Naive thymus-derived CD4-positive, alpha-beta T cell (primary cell): Measurements from ENCODE around the gene LMO1. TPM values are rescaled to one million over a fixed set of nuclear protein-coding genes. Genes with fewer than 3 reads are reported as not detected.
A peak's percentile ranks its signal among the peaks of the same experiment; 100 is the strongest.

Experiments used
- ATAC-seq: fragments of 150-1000 bp; cut with Tn5 transposase; 2 replicates; pipeline ENCODE4 v1.10.0; 2021; ENCODE audit warnings: mild to moderate bottlenecking, moderate library complexity
- CTCF ChIA-PET: fragments of 350-600 bp; sonication (Branson Sonifier 250); formaldehyde crosslinking; loops from one replicate; lab custom pipeline; 2021; ENCODE audit warnings: antibody characterized with exemption; lab: Charles Lee
- POLR2A ChIA-PET: fragments of 350-600 bp; sonication (Branson Sonifier 250); formaldehyde crosslinking; loops from one replicate; lab custom pipeline; 2021; ENCODE audit warnings: antibody characterized with exemption, inconsistent platforms; lab: Charles Lee
- DNase-seq, 9 donors: peaks; one replicate each; pipeline versions ENCODE4 v3.0.0 to v3.0.0-alpha.2; 2020 to 2022; ENCODE audit warnings: mixed read lengths in 1 of 9
- H3K27ac ChIP-seq: one replicate; pipeline ENCODE4 v1.7.0; 2013; ENCODE audit warnings: mild to moderate bottlenecking, low read depth, low read length, moderate library complexity
- H3K27me3 ChIP-seq, 2 donors: one replicate each; pipeline ENCODE4 v1.7.0; 2013; ENCODE audit warnings: low read length in 2 of 2, mild to moderate bottlenecking in 2 of 2, moderate library complexity in 2 of 2; ENCODE audit not compliant: control insufficient read depth in 2 of 2, insufficient read depth in 2 of 2
- H3K36me3 ChIP-seq, 3 experiments: 1 replicate in 2 of 3; 2 replicates in 1 of 3; pipeline ENCODE4 v1.7.0; 2013; ENCODE audit warnings: low read length in 3 of 3, mild to moderate bottlenecking in 3 of 3, moderate library complexity in 1 of 3; ENCODE audit not compliant: insufficient read depth in 3 of 3, control insufficient read depth in 2 of 3
- H3K4me1 ChIP-seq, 2 donors: one replicate each; pipeline ENCODE4 v1.7.0; 2013; ENCODE audit warnings: low read length in 2 of 2, mild to moderate bottlenecking in 2 of 2, moderate library complexity in 1 of 2; ENCODE audit not compliant: control insufficient read depth in 2 of 2, insufficient read depth in 2 of 2
- H3K4me3 ChIP-seq: 2 replicates; pipeline ENCODE4 v1.7.0; 2013; ENCODE audit warnings: mild to moderate bottlenecking, low read length
- H3K9me3 ChIP-seq, 3 experiments: 1 replicate in 2 of 3; 2 replicates in 1 of 3; pipeline ENCODE4 v1.7.0; 2013; ENCODE audit warnings: low read length in 3 of 3; ENCODE audit not compliant: control insufficient read depth in 2 of 3
- H3K27ac Mint-ChIP-seq, 9 donors: one replicate each; pipeline ENCODE4 v1.8.0; 2020 to 2022; ENCODE audit warnings: mixed read lengths in 9 of 9, mild to moderate bottlenecking in 8 of 9, moderate library complexity in 5 of 9, inconsistent platforms in 2 of 9
- H3K27me3 Mint-ChIP-seq, 5 donors: one replicate each; pipeline ENCODE4 v1.8.0; 2021 to 2022; ENCODE audit warnings: mixed read lengths in 5 of 5, mild to moderate bottlenecking in 1 of 5
- H3K36me3 Mint-ChIP-seq, 5 donors: one replicate each; pipeline ENCODE4 v1.8.0; 2020 to 2022; ENCODE audit warnings: mixed read lengths in 5 of 5, mild to moderate bottlenecking in 3 of 5, inconsistent platforms in 1 of 5
- H3K4me1 Mint-ChIP-seq, 7 donors: one replicate each; pipeline ENCODE4 v1.8.0; 2020 to 2022; ENCODE audit warnings: mixed read lengths in 7 of 7, mild to moderate bottlenecking in 3 of 7, inconsistent platforms in 1 of 7
- H3K4me3 Mint-ChIP-seq, 10 donors: one replicate each; pipeline ENCODE4 v1.8.0; 2020 to 2022; ENCODE audit warnings: mild to moderate bottlenecking in 10 of 10, mixed read lengths in 10 of 10, moderate library complexity in 6 of 10, inconsistent platforms in 2 of 10
- H3K9me3 Mint-ChIP-seq, 11 donors: one replicate each; pipeline ENCODE4 v1.8.0; 2020 to 2022; ENCODE audit warnings: mixed read lengths in 11 of 11, mild to moderate bottlenecking in 4 of 11, inconsistent platforms in 1 of 11, moderate library complexity in 1 of 11
- intact Hi-C, 2 donors: fragments of 100-400 bp; cut with micrococcal nuclease; formaldehyde crosslinking; loops; one replicate each; pipeline ENCODE4 v1.15.1; 2023
- polyA plus RNA-seq, 2 donors: library from polyadenylated mRNA; unstranded; fragments of 300-500 nt; fragmentation: Illumina TruSeq; gene quantifications; one replicate each; pipeline ENCODE4 v1.2.3, GENCODE V29; 2021
- total RNA-seq, 6 experiments: library from RNA in 5 of 6; stranded (reverse) in 5 of 6; gene quantifications; 1 replicate in 5 of 6; 2 replicates in 1 of 6; pipeline ENCODE4 v1.2.3 and lab custom pipeline; 2021 to 2026

The LMO1 gene
- total and polyA plus RNA-seq, 7 experiments from 2014 or later, result not detected

GRCh38 chr11:8266246-8267241 is 2.9 kb upstream of the LMO1 start:
- H3K4me3 ChIP-seq, result no peak overlapping the region
- H3K27me3 ChIP-seq, result peaks cover 0 to 12% of the 10 kb centered on the region in 2 donors
- intact Hi-C loops, result loop anchor here in 1 of 2 donors (10.0 kb wide), 1 partner anchor 262 kb away; no protein-coding TSS in a partner anchor
- no peak overlapping the region for H3K27ac Mint-ChIP-seq
- H3K36me3 ChIP-seq, result no peaks in the 10 kb centered on the region
- H3K9me3 ChIP-seq, result no peaks in the 10 kb centered on the region
- ATAC-seq (no peak), DNase-seq (no peak)
- ChIA-PET POLR2A (no interaction called here), CTCF (interaction anchor here (1.3 kb wide), 1 partner anchor 38 kb away, joined by 3 read pairs; no protein-coding TSS in a partner anchor)
- peak overlapping the region in 7 of 10 donors; percentile 12 to 63 (median 35) for H3K4me3 Mint-ChIP-seq
- no peaks in the 10 kb centered on the region for H3K9me3 Mint-ChIP-seq
- H3K4me1 Mint-ChIP-seq, result peaks cover 9 to 13% (median 12%) of the 10 kb centered on the region in 7 donors
- peaks cover 0 to 10% of the 10 kb centered on the region in 2 donors for H3K4me1 ChIP-seq
- peaks cover 68 to 88% (median 74%) of the 10 kb centered on the region in 5 donors for H3K27me3 Mint-ChIP-seq
- no peak overlapping the region for H3K27ac ChIP-seq
- H3K36me3 Mint-ChIP-seq, result no peaks in the 10 kb centered on the region

DNA sequence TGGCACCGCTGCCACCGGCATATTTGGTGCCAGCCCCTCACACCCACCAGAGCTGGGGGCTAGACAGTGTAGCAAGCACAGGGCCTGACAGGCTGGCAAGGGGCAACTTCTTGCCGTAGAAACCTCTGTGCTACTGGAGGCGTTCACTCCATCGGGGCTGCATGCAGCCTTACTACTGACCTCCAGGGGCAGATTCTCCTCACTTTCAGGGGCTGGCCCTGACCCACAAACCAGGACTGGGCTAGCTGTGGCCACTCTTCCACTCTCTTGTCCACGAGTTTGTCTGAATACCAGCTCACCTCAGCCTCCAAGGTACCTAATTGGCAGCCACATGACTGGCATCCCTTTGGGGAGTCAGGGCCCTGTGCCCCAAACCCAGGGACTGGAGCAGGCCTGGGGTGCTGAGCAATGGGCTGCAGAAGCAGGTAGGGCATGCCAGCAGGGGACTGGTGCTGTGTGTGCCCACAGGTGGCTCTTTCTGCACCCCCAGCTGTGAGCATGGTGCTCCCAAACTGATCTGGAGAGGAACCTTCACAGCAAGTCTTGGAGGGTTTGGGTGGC is 2.1 kb upstream of the LMO1 start:
- peak overlapping the region in 1 of 10 donors; percentile 25 for H3K4me3 Mint-ChIP-seq
- H3K36me3 Mint-ChIP-seq, result no peaks in the 10 kb centered on the region
- H3K27me3 Mint-ChIP-seq, result peaks cover 68 to 88% (median 73%) of the 10 kb centered on the region in 5 donors
- H3K9me3 Mint-ChIP-seq, result no peaks in the 10 kb centered on the region
- no peaks in the 10 kb centered on the region for H3K36me3 ChIP-seq
- H3K4me1 Mint-ChIP-seq, result peaks cover 9 to 13% (median 12%) of the 10 kb centered on the region in 7 donors
- H3K4me3 ChIP-seq, result no peak overlapping the region
- no peak for ATAC-seq
- ChIA-PET CTCF (interaction anchor here (1.3 kb wide), 1 partner anchor 37 kb away, joined by 3 read pairs; no protein-coding TSS in a partner anchor), POLR2A (no interaction called here)
- H3K27me3 ChIP-seq, result peaks cover 0 to 19% of the 10 kb centered on the region in 2 donors
- H3K9me3 ChIP-seq, result no peaks in the 10 kb centered on the region
- H3K4me1 ChIP-seq, result peaks cover 0 to 10% of the 10 kb centered on the region in 2 donors
- H3K27ac ChIP-seq, result no peak overlapping the region
- intact Hi-C loops, result loop anchor here in 1 of 2 donors (2.0 to 10.0 kb wide), 3 partner anchors 19 to 261 kb away; no protein-coding TSS in a partner anchor
- H3K27ac Mint-ChIP-seq, result no peak overlapping the region
- no peak for DNase-seq

DNA sequence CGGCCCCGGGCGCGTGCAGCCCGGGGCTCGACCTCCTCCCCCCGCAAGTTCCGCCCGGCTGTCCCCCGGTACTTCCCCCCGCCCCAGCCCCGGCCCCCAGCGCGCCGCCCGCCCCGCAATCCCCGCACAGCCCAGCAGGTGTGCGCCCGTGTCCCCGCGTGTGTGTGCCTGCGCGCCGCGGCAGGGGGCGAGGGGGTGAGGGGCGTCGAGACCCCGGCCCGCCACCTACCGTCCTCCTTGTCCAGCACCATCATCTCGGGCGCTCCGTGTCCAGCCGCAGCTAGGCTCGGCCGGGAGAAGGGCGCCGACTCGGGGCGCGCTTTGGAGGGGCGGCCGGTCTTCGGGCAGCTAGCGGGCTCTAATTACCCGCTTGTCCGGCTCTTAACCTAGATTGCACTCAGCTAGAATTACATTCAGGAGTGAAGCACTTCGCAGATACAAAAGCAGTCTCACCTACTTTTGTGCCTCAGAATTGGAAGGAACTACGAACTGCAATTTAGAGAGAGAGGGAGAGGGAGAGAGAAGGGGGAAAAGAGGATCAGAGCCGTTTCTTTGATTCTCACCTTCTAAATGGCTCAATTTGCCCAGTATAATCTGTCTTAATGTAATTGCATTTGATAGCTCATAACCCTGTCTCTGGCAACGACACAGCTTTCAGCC is 439 bp downstream of the LMO1 start:
- POLR2A ChIA-PET, result no interaction called here
- H3K4me1 ChIP-seq, result peaks cover 0 to 10% of the 10 kb centered on the region in 2 donors
- H3K9me3 ChIP-seq, result no peaks in the 10 kb centered on the region
- peaks cover 59 to 75% (median 65%) of the 10 kb centered on the region in 5 donors for H3K27me3 Mint-ChIP-seq
- no peaks in the 10 kb centered on the region for H3K9me3 Mint-ChIP-seq
- peak; percentile 6 for ATAC-seq
- no peaks in the 10 kb centered on the region for H3K36me3 Mint-ChIP-seq
- no peak for DNase-seq
- H3K36me3 ChIP-seq, result no peaks in the 10 kb centered on the region
- CTCF ChIA-PET, result interaction anchor here (0.7 to 1.8 kb wide), 7 partner anchors 9 to 884 kb away, joined by 3 to 8 read pairs (median 3); no protein-coding TSS in a partner anchor
- H3K4me1 Mint-ChIP-seq, result peaks cover 9 to 12% (median 10%) of the 10 kb centered on the region in 7 donors
- intact Hi-C loops, result loop anchor here (1.0 to 10.0 kb wide), 3 partner anchors 38 to 258 kb away; no protein-coding TSS in a partner anchor
- no peak overlapping the region for H3K27ac ChIP-seq
- peak overlapping the region; percentile 1 for H3K4me3 ChIP-seq
- peaks cover 0 to 16% of the 10 kb centered on the region in 2 donors for H3K27me3 ChIP-seq
- H3K27ac Mint-ChIP-seq, result no peak overlapping the region
- peak overlapping the region; percentile 46 to 93 (median 79) for H3K4me3 Mint-ChIP-seq

GRCh38 chr11:8262552-8263108 is 1.0 kb downstream of the LMO1 start:
- ATAC-seq (peak; percentile 41), DNase-seq (peak in 3 of 9 donors; percentile 14 to 26 (median 21))
- intact Hi-C loops, result loop anchor here (1.0 to 10.0 kb wide), 3 partner anchors 37 to 258 kb away; no protein-coding TSS in a partner anchor
- POLR2A ChIA-PET, result no interaction called here
- Histone ChIP-seq H3K27me3 (peaks cover 0 to 13% of the 10 kb centered on the region in 2 donors), H3K4me3 (peak overlapping the region; percentile 33), H3K4me1 (peaks cover 0 to 10% of the 10 kb centered on the region in 2 donors), H3K9me3 (no peaks in the 10 kb centered on the region), H3K36me3 (no peaks in the 10 kb centered on the region), H3K27ac (no peak overlapping the region)
- Mint-ChIP-seq H3K9me3 (no peaks in the 10 kb centered on the region), H3K4me1 (peaks cover 9 to 12% (median 10%) of the 10 kb centered on the region in 7 donors), H3K4me3 (peak overlapping the region in 9 of 10 donors; percentile 25 to 88 (median 57)), H3K36me3 (no peaks in the 10 kb centered on the region), H3K27me3 (peaks cover 61 to 74% (median 65%) of the 10 kb centered on the region in 5 donors), H3K27ac (no peak overlapping the region)
- CTCF ChIA-PET, result interaction anchor here (1.8 kb wide), 1 partner anchor 8 kb away, joined by 4 read pairs; no protein-coding TSS in a partner anchor

DNA sequence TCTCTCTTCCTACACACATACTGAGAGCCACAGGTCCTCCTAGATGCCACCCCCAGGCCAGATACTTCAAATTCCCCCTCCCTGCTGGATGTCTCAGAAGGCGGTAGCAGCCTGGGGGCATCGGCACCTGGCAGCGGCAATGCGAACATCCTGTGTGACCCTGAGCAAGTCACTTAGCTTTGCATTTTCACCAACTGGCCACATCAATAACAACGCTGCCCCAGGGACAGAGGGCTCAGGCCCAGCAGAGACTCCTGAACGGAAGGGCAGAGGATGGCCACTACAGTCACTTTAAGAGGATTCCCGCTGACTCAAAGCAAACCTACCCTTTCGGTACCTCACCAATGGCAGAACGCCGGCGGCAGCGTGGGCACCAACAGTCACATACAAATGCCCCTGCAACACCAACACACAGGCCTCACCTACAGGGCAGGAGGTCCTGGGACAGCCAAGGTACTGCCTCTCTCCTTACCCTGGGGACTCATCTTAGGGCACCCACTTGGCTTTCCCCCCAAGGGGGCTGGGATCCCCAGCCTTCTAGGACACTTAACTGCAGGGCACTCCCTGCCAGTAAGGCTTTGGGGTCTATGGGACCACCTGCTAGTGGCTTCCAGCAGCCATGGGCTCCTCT is 1.6 kb downstream of the LMO1 start:
- intact Hi-C loops, result loop anchor here (2.0 to 10.0 kb wide), 2 partner anchors 255 to 257 kb away; no protein-coding TSS in a partner anchor
- peaks cover 0 to 12% of the 10 kb centered on the region in 2 donors for H3K27me3 ChIP-seq
- ChIA-PET CTCF (no interaction called here), POLR2A (no interaction called here)
- no peak overlapping the region for H3K27ac ChIP-seq
- H3K36me3 ChIP-seq, result no peaks in the 10 kb centered on the region
- Mint-ChIP-seq H3K27me3 (peaks cover 58 to 69% (median 61%) of the 10 kb centered on the region in 5 donors), H3K9me3 (no peaks in the 10 kb centered on the region), H3K36me3 (no peaks in the 10 kb centered on the region), H3K27ac (no peak overlapping the region), H3K4me3 (peak overlapping the region in 8 of 10 donors; percentile 17 to 88 (median 47)), H3K4me1 (peaks cover 9 to 12% (median 10%) of the 10 kb centered on the region in 7 donors)
- no peak overlapping the region for H3K4me3 ChIP-seq
- no peak for ATAC-seq
- H3K4me1 ChIP-seq, result peaks cover 0 to 10% of the 10 kb centered on the region in 2 donors
- no peaks in the 10 kb centered on the region for H3K9me3 ChIP-seq
- DNase-seq, result no peak
